COLO829 (cell line): ENCODE data around the gene ACADM.
"Not testable (repeated sequence)": the region's sequence is repeated elsewhere in the genome, so short reads cannot be mapped to it uniquely, and the experiment has no call there.

Source experiments
- DNase-seq: peaks from one replicate; pipeline ENCODE4 v3.0.0; 2012; ENCODE audit warnings: low spot score

Gene ACADM

DNA sequence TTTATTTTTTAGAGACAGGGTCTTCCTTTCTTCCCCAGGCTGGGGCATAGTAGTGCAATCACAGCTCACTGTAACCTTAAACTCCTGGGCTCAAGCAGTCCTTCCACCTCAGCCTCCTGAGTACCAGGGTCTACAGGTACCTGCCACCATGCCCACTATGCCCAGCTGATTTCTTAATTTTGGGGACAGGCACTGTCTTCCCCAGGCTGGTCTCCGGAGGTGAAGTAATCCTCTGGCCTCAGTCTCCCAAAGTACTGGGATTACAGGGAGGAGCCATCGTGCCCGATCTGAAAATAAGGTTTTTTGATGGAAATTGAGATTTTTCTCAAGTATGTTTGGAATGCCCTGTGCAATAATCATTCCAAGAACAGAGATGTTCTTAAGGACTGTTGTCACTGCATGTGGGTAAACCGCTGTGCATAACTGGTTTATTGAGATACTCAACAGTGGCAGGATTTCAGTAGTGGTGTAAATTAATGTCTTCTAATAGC is 71.2 kb downstream of the ACADM start:
- no peak for DNase-seq

DNA sequence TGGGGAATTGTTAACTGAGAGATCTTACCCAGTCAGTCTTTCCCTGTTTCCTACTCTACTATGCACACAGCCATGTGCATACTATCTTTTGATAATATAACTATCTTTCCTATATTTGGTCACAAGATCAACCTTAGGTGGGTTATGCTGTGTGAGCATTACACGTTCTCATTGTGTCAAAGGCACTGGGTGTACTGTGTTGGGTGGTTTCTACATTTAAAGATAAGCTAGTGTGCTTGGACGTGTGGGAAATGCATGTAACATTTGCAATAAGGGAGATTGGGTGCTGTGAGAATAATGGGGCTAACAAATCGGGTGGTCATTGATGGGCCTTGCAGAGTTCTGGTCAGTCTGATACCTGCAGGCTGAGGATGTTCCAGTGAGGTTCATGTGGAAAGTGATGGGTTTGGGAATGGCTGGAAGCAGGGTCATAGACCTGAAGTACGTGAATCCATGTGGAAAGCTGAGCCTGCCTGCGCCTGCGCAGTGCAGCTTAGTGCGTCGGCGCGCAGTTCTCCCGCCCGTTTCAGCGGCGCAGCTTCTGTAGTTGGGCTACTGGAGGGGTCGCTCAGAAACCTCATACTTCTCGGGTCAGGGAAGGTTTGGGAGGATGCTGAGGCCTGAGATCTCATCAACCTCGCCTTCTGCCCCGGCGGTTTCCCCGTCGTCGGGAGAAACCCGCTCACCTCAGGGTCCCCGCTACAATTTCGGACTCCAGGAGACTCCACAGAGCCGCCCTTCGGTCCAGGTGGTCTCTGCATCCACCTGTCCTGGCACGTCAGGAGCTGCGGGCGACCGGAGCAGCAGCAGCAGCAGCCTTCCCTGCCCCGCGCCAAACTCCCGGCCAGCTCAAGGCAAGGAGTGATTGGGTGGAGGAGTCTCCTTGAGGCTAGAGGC is 72.1 kb downstream of the ACADM start, which contains the start of gene MSH4:
TSS of gene MSH4 (plus strand) at position 507 of the 897 bp plus-strand sequence. CDS start at position 611, 104 bp downstream.
- no peak for DNase-seq

DNA sequence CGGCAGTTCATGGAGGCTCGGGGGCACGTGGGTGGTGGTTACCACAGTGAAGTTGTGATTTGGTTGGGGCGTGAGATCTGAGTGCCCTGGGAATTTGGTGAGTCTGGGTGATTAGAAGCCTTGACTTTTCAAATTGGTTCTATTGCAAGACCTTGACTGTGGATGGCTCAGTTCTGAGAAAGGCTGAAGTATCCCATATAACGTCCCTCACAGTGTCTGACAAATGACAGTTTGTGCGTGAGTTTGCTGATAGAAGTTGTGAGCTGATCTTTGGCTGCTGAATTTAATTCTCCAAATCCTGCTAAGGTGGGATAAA is 72.7 kb downstream of the ACADM start:
- DNase-seq, result no peak

DNA sequence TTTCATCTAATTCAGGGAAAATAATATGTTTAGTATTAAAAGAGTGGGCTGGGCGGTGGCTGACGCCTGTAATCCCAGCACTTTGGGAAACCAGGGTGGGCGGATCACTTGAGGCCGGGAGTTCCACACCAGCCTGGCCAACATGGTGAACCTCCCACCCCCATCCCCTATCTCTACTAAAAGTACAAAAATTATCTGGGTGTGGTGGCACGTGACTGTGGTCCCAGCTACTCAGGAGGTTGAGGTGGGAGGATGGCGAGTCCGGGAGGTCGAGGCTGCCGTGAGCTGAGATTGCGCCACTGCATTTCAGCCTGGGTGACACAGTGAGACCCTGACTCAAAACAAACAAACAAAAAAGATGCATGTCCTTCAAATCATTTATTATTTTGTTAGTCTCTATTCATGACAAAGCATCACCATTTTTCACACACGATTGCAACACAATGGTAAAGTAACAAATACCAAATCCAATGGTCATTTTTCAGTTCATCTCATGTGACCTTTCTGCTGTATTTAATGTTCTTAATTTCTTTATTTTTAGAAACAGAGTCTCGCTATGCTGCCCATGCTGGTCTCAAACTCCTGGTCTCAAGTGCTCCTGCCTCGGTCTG is 73.2 kb downstream of the ACADM start:
- DNase-seq, result no peak

DNA sequence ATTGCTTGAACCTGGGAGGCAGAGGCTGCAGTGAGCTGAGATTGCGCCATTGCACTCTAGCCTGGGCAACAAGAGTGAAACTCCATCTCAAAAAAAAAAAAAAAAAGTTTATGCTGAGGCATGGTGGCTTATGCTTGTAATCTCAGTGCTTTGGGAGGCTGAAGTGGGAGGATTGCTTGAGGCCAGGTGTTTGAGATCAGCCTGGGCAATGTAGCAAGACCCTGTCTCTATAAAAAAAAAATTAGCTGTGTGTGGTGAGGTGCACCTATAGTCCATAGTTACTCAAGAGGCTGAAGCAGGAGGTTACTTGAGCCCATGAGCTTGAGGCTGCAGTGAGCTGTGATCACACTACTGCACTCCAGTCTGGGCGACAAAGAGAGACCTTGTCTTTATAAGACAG is 77.0 kb downstream of the ACADM start:
- not testable (repeated sequence) for DNase-seq

DNA sequence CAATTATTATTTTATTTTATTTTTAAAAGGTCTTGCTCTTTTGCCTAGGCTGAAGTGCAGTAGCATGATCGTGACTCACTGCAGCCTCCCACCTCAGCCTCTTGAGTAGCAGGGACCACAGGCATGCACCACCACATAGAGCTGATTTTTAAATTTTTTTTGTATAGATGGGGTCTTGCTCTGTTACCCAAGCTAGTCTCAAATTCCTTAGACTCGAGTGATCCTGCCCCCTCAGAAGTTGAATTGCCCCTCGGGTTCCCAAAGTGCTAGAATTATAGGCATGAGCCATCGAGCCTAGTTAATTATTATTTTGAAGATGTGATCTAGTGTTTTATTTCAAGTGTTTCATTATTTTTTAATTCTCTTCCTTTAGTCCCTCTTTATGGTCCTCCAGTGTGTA is 84.4 kb downstream of the ACADM start:
- DNase-seq, result no peak

DNA sequence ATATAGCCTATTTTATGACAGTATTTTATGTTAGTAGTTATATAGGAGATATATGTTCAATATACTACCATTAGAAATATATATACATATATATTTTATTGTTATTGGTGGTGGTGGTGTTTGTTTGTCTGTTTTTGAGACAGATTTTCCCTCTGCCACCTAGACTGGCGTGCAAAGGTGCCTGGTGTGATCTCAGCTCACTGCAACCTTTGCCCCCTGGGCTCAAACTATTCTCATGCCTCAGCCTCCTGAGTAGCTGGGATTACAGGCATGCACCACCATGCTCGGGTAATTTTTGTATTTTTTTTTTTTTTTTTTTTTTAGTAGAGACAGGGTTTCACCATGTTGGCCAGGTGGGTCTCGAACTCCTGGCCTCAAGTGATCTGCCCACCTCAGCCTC is 85.6 kb downstream of the ACADM start:
- not testable (repeated sequence) for DNase-seq

DNA sequence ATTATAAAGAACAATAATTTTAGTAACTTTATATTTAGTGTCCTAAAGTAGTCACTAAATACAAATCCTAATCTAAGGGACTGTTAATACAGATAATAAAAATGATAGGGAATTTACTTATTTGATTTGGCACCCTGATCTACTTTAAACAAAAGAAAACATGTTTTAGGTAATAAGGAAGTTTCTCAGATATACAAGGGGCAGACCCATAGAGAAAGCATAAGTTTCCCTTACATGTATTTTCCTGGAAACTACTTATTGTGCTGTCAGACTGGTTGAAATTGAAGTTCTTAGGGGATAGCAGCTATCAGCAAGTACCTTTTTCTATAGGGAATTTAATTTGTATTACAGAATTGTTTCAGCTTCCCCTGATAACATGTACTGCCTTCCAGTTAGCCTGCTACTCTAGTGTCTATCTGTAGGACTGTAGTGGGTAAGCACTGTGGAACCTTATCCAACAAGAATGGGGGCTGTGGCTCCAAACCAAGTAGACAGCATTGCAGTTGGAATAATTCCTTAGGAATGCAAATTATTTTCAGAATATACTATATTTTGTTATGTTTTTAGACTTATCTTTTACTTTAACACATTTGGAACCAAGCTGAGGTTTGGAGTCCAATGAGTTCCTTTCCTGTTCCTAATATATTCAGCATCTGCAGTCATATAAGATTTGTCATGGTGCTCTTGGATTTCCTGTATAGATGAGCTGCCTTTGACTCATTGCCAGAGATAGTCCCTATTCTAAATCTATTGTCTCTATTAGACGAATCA is 86.9 kb downstream of the ACADM start:
- DNase-seq, result no peak

DNA sequence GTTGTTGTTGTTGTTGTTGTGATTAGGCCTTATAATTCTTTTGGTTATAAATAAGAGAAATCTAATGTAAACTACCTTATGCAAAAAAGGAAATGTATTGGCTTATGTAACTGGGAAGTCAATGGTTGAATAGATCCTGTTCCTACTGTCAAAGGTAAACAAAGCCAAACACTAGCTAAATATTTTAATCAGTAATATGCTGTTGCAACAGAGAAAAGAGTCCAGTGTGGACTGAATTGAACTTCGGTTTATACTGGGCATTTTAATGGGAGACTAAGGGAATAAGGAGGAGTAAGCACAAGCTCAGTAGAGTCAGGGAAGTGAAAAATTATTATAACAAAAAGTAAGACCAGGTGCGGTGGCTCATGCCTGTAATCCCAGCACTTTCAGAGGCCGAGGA is 87.6 kb downstream of the ACADM start:
- no peak for DNase-seq
